GM18499 (cell line): Measurements from ENCODE around the gene MBD2.

Experiments
- ATAC-seq: cut with Tn5 transposase; IDR thresholded peaks from one replicate; pipeline ENCODE4 v1.9.1; 2021; ENCODE audit warnings: moderate number of reproducible peaks; ENCODE audit not compliant: insufficient read depth, unreplicated experiment

MBD2 gene

GRCh38 chr18:54203914-54204313 is 20.6 kb downstream of the MBD2 start:
- ATAC-seq: peak; percentile 49

GRCh38 chr18:54202851-54203250 is 21.6 kb downstream of the MBD2 start:
- no peak for ATAC-seq

- ATAC-seq: no peak
These were observed 26.6 kb downstream of the MBD2 start for GRCh38 chr18:54197747-54198411.

DNA sequence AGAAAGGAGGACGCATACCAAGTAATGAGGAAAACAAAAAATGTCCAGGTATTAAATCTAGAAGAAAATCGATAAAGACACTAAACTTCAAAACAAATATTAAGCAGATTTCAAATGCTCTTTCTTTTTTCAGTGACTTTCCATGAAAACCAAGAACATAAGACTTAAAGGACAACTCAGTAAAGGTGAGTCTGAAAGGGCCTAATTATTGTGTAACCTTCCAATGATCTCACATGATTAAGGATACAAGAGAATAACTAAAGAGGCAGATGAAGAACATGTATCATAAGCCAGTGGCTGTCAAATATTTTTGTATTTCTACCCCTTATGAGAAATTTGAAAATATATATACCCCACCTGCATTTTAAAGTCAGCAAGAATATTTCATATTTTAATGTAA is 30.7 kb downstream of the MBD2 start:
- no peak for ATAC-seq

DNA sequence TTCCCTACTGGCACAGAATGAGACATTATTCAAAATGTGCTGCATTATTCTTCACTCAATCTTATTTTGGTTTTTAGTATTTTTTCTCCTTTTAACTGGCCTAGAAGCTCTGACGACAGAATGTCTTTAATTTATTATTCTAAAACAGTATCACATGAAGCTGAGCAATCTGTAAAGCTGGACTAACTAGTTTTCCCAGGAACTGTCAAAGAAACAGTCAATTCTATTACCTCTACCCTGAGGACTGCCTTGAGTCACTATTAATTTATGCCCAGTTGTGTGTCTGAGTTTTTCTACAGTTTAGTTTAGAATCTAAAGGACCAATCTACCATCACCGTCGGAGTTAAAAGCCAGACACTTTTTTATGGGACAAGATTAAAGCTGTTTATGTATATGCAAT is 31.6 kb downstream of the MBD2 start:
- ATAC-seq: no peak

- no peak for ATAC-seq
These were observed 32.1 kb downstream of the MBD2 start for GRCh38 chr18:54192415-54192814.

DNA sequence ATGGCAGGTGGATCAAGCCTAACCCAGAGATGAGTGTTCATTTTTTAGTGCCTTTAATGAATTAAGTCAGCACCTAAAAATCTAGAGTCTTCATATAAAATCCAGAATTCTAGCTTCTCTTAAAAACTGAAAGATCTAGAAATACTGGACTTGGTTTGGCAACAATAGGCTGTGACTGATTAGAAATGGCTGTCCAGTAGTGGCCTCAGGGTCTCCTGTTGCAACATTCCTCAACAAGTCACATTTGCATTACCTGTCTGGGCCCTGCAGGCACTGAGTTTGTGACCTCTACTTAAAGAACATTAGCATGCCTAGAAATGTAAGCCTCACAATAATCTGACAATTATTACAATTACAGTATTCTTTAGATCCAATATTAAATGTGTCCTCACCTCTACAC is 33.1 kb downstream of the MBD2 start:
- ATAC-seq: no peak

DNA sequence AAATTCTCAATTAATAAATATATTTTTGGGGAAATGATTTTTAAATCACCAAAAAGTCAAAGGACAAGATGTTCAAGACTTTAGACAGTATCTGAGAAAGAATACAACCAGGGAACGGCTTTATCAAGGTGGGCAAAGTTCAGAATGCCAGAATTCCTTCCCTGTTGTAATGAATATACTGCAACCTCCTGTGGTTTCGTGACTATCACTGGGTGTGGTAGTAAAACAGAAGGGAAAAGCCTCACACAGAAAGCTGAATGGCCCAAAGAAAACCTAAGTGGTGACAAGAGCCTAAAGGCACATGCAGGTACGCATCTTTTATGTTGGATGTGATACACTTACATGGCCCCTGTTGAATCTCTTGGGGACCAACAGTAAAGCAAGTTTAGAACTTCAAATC is 37.1 kb downstream of the MBD2 start:
- no peak for ATAC-seq

- ATAC-seq: no peak
These were observed 39.6 kb downstream of the MBD2 start for GRCh38 chr18:54184836-54185235.

- no peak for ATAC-seq
These were observed 41.1 kb downstream of the MBD2 start for GRCh38 chr18:54183390-54183789.

GRCh38 chr18:54181856-54182602 is 42.4 kb downstream of the MBD2 start:
- no peak for ATAC-seq

GRCh38 chr18:54173980-54174630 is 50.4 kb downstream of the MBD2 start:
- no peak for ATAC-seq

GRCh38 chr18:54173250-54173649 is 51.2 kb downstream of the MBD2 start:
- ATAC-seq: no peak

GRCh38 chr18:54169431-54170403 is 54.8 kb downstream of the MBD2 start:
- ATAC-seq: no peak

- no peak for ATAC-seq
These were observed 59.0 kb downstream of the MBD2 start for GRCh38 chr18:54165450-54165849.

DNA sequence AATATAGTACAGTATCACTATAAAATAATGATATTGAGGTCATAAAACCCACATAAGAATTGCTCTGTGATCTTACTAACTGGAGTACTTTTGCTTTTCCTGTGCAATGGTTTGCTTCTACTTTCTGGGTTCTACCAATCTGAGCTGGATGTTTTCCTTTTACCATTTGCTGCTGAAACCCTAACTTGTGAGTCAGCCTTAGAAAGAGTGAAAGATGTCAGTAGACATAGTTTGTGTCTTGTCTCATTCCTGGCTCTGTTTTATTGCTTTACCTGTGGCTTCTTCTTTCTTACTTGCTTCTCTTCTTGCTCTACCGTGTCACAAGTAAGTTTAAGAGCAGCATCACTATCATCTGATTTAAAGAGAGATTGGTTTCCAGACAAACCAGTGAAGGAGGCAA is 61.0 kb downstream of the MBD2 start:
- no peak for ATAC-seq

GRCh38 chr18:54162431-54162830 is 62.0 kb downstream of the MBD2 start:
- no peak for ATAC-seq

DNA sequence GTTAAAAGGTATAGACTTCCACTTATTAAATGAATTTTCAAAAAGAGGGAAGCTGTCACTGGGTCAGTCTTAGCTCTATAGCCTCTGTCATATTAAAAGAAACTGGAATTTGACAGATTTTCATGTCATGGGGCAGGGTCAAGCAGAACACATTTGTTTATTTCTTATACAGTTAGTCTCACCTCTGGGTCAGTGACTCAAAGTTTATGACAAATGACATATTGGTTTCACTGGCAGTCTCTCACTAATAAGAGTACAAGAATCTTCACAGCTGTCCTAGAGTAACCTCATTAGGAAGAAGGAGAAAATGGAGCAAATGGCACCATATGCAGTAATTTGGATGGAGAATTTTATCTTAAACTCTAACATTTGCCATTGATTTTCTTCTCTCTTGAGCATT is 63.2 kb downstream of the MBD2 start:
- ATAC-seq: no peak

GRCh38 chr18:54159906-54160305 is 64.6 kb downstream of the MBD2 start:
- no peak for ATAC-seq

DNA sequence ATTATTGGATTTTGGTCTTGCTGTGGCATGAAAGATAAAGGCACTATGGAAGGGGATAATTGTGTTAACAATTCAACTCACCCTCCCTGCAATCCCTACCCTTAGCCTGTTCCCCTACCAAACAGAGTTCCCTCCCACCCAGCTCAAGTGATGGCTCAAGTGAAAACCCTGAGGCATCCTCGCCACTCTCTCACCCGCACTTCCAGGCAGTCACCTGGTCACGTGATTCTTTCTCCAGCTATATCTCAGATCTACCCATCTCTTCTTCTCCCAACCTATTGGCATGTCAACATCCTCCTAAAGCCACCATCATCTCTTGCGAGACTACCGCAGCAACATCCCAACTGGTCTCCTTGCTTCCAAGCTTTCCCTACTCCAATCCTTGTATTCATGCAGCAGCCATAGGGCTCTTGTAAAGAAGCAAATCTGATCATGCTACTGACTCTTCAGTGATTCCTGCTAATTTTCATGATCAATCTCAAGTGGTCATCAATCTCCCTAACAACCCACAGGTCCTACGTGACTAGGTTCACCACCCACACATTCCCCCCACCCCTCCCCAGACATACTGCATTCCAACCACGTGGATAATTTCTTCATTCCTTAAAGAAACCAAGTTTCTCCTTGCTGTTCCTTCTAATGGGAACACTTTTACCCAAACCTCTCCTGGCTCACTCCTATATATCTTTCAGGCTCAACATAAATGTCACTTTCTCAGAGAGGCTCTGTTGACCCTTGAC is 66.7 kb downstream of the MBD2 start:
- ATAC-seq: no peak
